WTC11 (cell line): ENCODE data around the gene UBL7.

Source experiments
- CTCF ChIP-seq: fragments of 200-600 bp; IDR thresholded peaks from 2 replicates; pipeline ENCODE4 v1.8.0; 2022; ENCODE audit warnings: antibody characterized with exemption
- ZNF396 ChIP-seq: fragments of 250-450 bp; sonication (Bioruptor Pico); IDR thresholded peaks from 2 replicates; pipeline ENCODE4 v1.8.0; 2021; ENCODE audit warnings: mild to moderate bottlenecking, moderate library complexity, borderline replicate concordance

- TF ChIP-seq CTCF: no peak
- no peak for TF ChIP-seq ZNF396 (CRISPR knock-in tag)
Measured at GRCh38 chr15:74500401-74500800, 39.4 kb upstream of the UBL7 start.
